Naive thymus-derived CD4-positive, alpha-beta T cell (primary cell): ENCODE measurements around the gene SFXN3. TPM values are rescaled to one million over a fixed set of nuclear protein-coding genes. Genes with fewer than 3 reads are reported as not detected.
A peak's percentile ranks its signal among the peaks of the same experiment; 100 is the strongest.

Experiments
- ATAC-seq: fragments of 150-1000 bp; cut with Tn5 transposase; 2 replicates; pipeline ENCODE4 v1.10.0; 2021; ENCODE audit warnings: mild to moderate bottlenecking, moderate library complexity
- CTCF ChIA-PET: fragments of 350-600 bp; sonication (Branson Sonifier 250); formaldehyde crosslinking; loops from one replicate; lab custom pipeline; 2021; ENCODE audit warnings: antibody characterized with exemption; lab: Charles Lee
- POLR2A ChIA-PET: fragments of 350-600 bp; sonication (Branson Sonifier 250); formaldehyde crosslinking; loops from one replicate; lab custom pipeline; 2021; ENCODE audit warnings: antibody characterized with exemption, inconsistent platforms; lab: Charles Lee
- DNase-seq, 9 donors: peaks; one replicate each; pipeline versions ENCODE4 v3.0.0 to v3.0.0-alpha.2; 2020 to 2022; ENCODE audit warnings: mixed read lengths in 1 of 9
- H3K27ac ChIP-seq: one replicate; pipeline ENCODE4 v1.7.0; 2013; ENCODE audit warnings: mild to moderate bottlenecking, low read depth, low read length, moderate library complexity
- H3K27me3 ChIP-seq, 2 donors: one replicate each; pipeline ENCODE4 v1.7.0; 2013; ENCODE audit warnings: low read length in 2 of 2, mild to moderate bottlenecking in 2 of 2, moderate library complexity in 2 of 2; ENCODE audit not compliant: control insufficient read depth in 2 of 2, insufficient read depth in 2 of 2
- H3K36me3 ChIP-seq, 3 experiments: 1 replicate in 2 of 3; 2 replicates in 1 of 3; pipeline ENCODE4 v1.7.0; 2013; ENCODE audit warnings: low read length in 3 of 3, mild to moderate bottlenecking in 3 of 3, moderate library complexity in 1 of 3; ENCODE audit not compliant: insufficient read depth in 3 of 3, control insufficient read depth in 2 of 3
- H3K4me1 ChIP-seq, 2 donors: one replicate each; pipeline ENCODE4 v1.7.0; 2013; ENCODE audit warnings: low read length in 2 of 2, mild to moderate bottlenecking in 2 of 2, moderate library complexity in 1 of 2; ENCODE audit not compliant: control insufficient read depth in 2 of 2, insufficient read depth in 2 of 2
- H3K4me3 ChIP-seq: 2 replicates; pipeline ENCODE4 v1.7.0; 2013; ENCODE audit warnings: mild to moderate bottlenecking, low read length
- H3K9me3 ChIP-seq, 3 experiments: 1 replicate in 2 of 3; 2 replicates in 1 of 3; pipeline ENCODE4 v1.7.0; 2013; ENCODE audit warnings: low read length in 3 of 3; ENCODE audit not compliant: control insufficient read depth in 2 of 3
- H3K27ac Mint-ChIP-seq, 9 donors: one replicate each; pipeline ENCODE4 v1.8.0; 2020 to 2022; ENCODE audit warnings: mixed read lengths in 9 of 9, mild to moderate bottlenecking in 8 of 9, moderate library complexity in 5 of 9, inconsistent platforms in 2 of 9
- H3K27me3 Mint-ChIP-seq, 5 donors: one replicate each; pipeline ENCODE4 v1.8.0; 2021 to 2022; ENCODE audit warnings: mixed read lengths in 5 of 5, mild to moderate bottlenecking in 1 of 5
- H3K36me3 Mint-ChIP-seq, 5 donors: one replicate each; pipeline ENCODE4 v1.8.0; 2020 to 2022; ENCODE audit warnings: mixed read lengths in 5 of 5, mild to moderate bottlenecking in 3 of 5, inconsistent platforms in 1 of 5
- H3K4me1 Mint-ChIP-seq, 7 donors: one replicate each; pipeline ENCODE4 v1.8.0; 2020 to 2022; ENCODE audit warnings: mixed read lengths in 7 of 7, mild to moderate bottlenecking in 3 of 7, inconsistent platforms in 1 of 7
- H3K4me3 Mint-ChIP-seq, 10 donors: one replicate each; pipeline ENCODE4 v1.8.0; 2020 to 2022; ENCODE audit warnings: mild to moderate bottlenecking in 10 of 10, mixed read lengths in 10 of 10, moderate library complexity in 6 of 10, inconsistent platforms in 2 of 10
- H3K9me3 Mint-ChIP-seq, 11 donors: one replicate each; pipeline ENCODE4 v1.8.0; 2020 to 2022; ENCODE audit warnings: mixed read lengths in 11 of 11, mild to moderate bottlenecking in 4 of 11, inconsistent platforms in 1 of 11, moderate library complexity in 1 of 11
- intact Hi-C, 2 donors: fragments of 100-400 bp; cut with micrococcal nuclease; formaldehyde crosslinking; loops; one replicate each; pipeline ENCODE4 v1.15.1; 2023
- polyA plus RNA-seq, 2 donors: library from polyadenylated mRNA; unstranded; fragments of 300-500 nt; fragmentation: Illumina TruSeq; gene quantifications; one replicate each; pipeline ENCODE4 v1.2.3, GENCODE V29; 2021
- total RNA-seq, 6 experiments: library from RNA in 5 of 6; stranded (reverse) in 5 of 6; gene quantifications; 1 replicate in 5 of 6; 2 replicates in 1 of 6; pipeline ENCODE4 v1.2.3 and lab custom pipeline; 2021 to 2026

The SFXN3 gene
- total and polyA plus RNA-seq, 7 experiments from 2014 or later, result 12.6 to 90.4 (median 38.2) TPM

DNA sequence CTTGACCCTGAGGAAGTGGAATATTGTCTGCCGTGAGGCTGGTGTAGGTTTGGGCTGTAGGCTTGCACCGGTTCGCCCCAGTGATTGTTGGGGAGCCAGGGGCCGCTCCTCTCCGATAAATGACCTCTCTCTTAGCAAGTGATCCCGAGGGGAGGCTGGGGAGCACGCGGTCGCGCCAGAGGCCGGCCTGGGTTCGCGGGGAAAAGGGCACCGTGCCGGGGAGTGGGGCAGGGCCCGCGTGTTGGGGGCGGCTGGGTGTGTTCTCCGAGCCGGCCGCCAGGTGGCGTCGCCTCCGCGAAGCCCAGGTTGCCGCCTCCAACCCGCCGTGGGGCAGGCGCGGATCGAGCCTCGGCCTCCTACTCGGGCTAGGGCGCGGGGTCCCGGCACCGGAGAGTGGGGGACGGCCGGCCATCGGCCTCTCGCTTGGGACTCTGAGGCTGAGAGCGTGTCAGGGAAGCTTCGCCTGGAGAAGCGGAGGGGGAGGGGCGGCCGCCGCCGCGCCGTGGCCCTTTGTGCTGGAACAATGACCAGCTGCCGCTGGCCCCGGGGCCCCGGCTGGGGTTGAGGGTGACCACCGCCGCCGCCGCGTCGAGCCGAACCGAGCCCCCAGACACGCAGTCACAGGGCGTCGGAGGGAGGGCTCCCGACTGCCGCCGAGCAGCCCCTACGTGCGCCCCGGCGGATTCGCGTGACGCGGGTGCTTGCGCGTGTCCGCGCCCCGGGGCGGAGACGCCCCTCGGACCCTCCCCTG is 31.9 kb upstream of the SFXN3 start:
- H3K27me3 ChIP-seq, result no peaks in the 10 kb centered on the region
- ATAC-seq, result peak; percentile 82
- no peaks in the 10 kb centered on the region for H3K9me3 Mint-ChIP-seq
- no peaks in the 10 kb centered on the region for H3K9me3 ChIP-seq
- H3K4me1 ChIP-seq, result peaks cover 20 to 22% of the 10 kb centered on the region in 2 donors
- CTCF ChIA-PET, result interaction anchor here (0.7 to 7.9 kb wide), 4 partner anchors 16 to 1921 kb away, joined by 3 to 56 read pairs (median 4); no protein-coding TSS in a partner anchor
- H3K27ac ChIP-seq, result peak overlapping the region; percentile 99
- H3K27ac Mint-ChIP-seq, result peak overlapping the region; percentile 88 to 99 (median 94)
- peaks cover 15 to 37% (median 23%) of the 10 kb centered on the region in 7 donors for H3K4me1 Mint-ChIP-seq
- peak; percentile 69 to 90 (median 82) for DNase-seq
- peak overlapping the region; percentile 87 to 98 (median 92) for H3K4me3 Mint-ChIP-seq
- POLR2A ChIA-PET, result interaction anchor here (0.7 to 4.8 kb wide), 8 partner anchors 9 to 86 kb away, joined by 3 to 65 read pairs (median 3); partner anchors contain the start of genes MRPL43, PDZD7, SEMA4G and SFXN3
- no peaks in the 10 kb centered on the region for H3K27me3 Mint-ChIP-seq
- H3K4me3 ChIP-seq, result peak overlapping the region; percentile 87
- intact Hi-C loops, result loop anchor here (1.0 to 5.0 kb wide), 8 partner anchors 15 to 464 kb away; partner anchors contain the start of genes SLF2 (in 2 of the 2), BTRC (in 1 of the 2), HIF1AN (in 1 of the 2) and KAZALD1 (in 1 of the 2)
- H3K36me3 Mint-ChIP-seq, result peaks cover 0 to 10% (median 0%) of the 10 kb centered on the region in 5 donors
- H3K36me3 ChIP-seq, result peaks cover 0 to 22% (median 0%) of the 10 kb centered on the region in 3 experiments

GRCh38 chr10:100999742-101000126 is 31.3 kb upstream of the SFXN3 start, which contains the start of gene LZTS2:
TSS of gene LZTS2 (plus strand) at chr10:100999808. CDS start at chr10:101002539, 2,731 bp downstream.
- intact Hi-C loops, result loop anchor here (1.0 to 5.0 kb wide), 7 partner anchors 15 to 464 kb away; partner anchors contain the start of genes SLF2 (in 2 of the 2), BTRC (in 1 of the 2), HIF1AN (in 1 of the 2) and KAZALD1 (in 1 of the 2)
- POLR2A ChIA-PET, result interaction anchor here (0.9 to 4.8 kb wide), 5 partner anchors 8 to 31 kb away, joined by 3 to 65 read pairs (median 3); partner anchors contain the start of genes MRPL43, PDZD7, SFXN3 and TWNK
- Histone ChIP-seq H3K27ac (peak within 1 kb of the TSS; percentile 99), H3K4me3 (peak within 1 kb of the TSS; percentile 87), H3K27me3 (no peaks in the 10 kb centered on the region), H3K9me3 (no peaks in the 10 kb centered on the region), H3K4me1 (peaks cover 20 to 22% of the 10 kb centered on the region in 2 donors), H3K36me3 (peaks cover 0 to 17% (median 0%) of the 10 kb centered on the region in 3 experiments)
- peaks cover 15 to 37% (median 23%) of the 10 kb centered on the region in 7 donors for H3K4me1 Mint-ChIP-seq
- peak within 1 kb of the TSS; percentile 87 to 98 (median 92) for H3K4me3 Mint-ChIP-seq
- H3K9me3 Mint-ChIP-seq, result no peaks in the 10 kb centered on the region
- H3K27me3 Mint-ChIP-seq, result no peaks in the 10 kb centered on the region
- H3K36me3 Mint-ChIP-seq, result peaks cover 0 to 6% (median 0%) of the 10 kb centered on the region in 5 donors
- CTCF ChIA-PET, result interaction anchor here (0.7 to 7.9 kb wide), 2 partner anchors 16 to 1921 kb away, joined by 3 to 56 read pairs; no protein-coding TSS in a partner anchor
- peak within 1 kb of the TSS; percentile 88 to 99 (median 94) for H3K27ac Mint-ChIP-seq
- DNase-seq (no peak), ATAC-seq (no peak)

DNA sequence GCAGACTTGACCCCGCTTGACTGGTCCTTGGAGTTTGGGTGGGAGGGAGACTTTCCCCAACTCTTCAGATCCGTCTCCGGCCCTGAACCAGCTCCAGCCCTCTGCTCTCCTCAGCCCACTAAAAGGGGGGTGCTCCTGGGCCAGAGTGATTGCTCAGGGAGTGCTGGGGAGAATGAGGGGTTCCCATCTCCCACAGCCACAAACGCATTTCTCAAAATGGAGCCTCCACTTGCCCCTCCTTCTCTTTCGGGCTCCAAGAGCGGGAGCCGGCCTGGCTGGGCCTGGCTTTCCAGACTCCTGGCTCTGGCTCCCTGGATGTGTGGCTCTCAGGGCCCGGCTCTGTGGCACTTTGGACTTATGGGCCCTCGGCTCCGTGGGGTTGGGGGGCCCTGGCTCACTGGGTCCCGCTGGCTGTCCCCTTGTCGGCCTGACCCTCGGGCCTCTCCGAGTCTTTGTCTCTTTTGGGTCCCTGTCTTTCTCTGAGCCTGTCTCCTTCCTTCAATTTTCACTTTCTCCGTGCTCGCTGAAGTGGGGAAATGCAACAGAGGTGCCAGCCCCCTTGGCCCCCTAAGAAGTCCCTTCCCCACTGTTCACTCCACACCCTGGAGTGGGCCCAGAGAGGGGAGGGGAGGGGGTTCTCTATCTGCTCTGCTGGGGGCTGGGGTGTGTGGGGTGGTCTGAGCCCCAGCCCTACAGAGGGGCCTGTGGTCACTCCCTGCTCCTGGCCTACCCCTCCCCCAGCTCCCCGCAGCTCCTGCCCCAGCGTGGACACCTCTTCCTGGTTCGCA is 30.7 kb upstream of the SFXN3 start:
- peaks cover 20 to 22% of the 10 kb centered on the region in 2 donors for H3K4me1 ChIP-seq
- peak overlapping the region; percentile 17 for H3K4me3 ChIP-seq
- peak overlapping the region; percentile 48 for H3K27ac ChIP-seq
- DNase-seq (no peak), ATAC-seq (no peak)
- Mint-ChIP-seq H3K27ac (peak overlapping the region; percentile 42 to 93 (median 70)), H3K27me3 (no peaks in the 10 kb centered on the region), H3K9me3 (no peaks in the 10 kb centered on the region), H3K36me3 (peaks cover 0 to 6% (median 0%) of the 10 kb centered on the region in 5 donors), H3K4me1 (peaks cover 15 to 37% (median 23%) of the 10 kb centered on the region in 7 donors), H3K4me3 (peak overlapping the region; percentile 58 to 98 (median 79))
- CTCF ChIA-PET, result interaction anchor here (7.9 kb wide), 1 partner anchor 15 kb away, joined by 56 read pairs; no protein-coding TSS in a partner anchor
- intact Hi-C loops, result no loop called here
- peaks cover 0 to 20% (median 0%) of the 10 kb centered on the region in 3 experiments for H3K36me3 ChIP-seq
- H3K27me3 ChIP-seq, result no peaks in the 10 kb centered on the region
- H3K9me3 ChIP-seq, result no peaks in the 10 kb centered on the region
- POLR2A ChIA-PET, result interaction anchor here (4.8 kb wide), 1 partner anchor 31 kb away, joined by 34 read pairs; the partner anchor contains the start of genes PDZD7 and SFXN3

GRCh38 chr10:101000915-101001658 is 29.9 kb upstream of the SFXN3 start:
- H3K27me3 ChIP-seq, result no peaks in the 10 kb centered on the region
- no peak overlapping the region for H3K27ac ChIP-seq
- Mint-ChIP-seq H3K36me3 (peaks cover 0 to 6% (median 0%) of the 10 kb centered on the region in 5 donors), H3K9me3 (no peaks in the 10 kb centered on the region), H3K27me3 (no peaks in the 10 kb centered on the region), H3K4me3 (peak overlapping the region; percentile 58 to 98 (median 76)), H3K4me1 (peaks cover 15 to 32% (median 22%) of the 10 kb centered on the region in 7 donors), H3K27ac (peak overlapping the region; percentile 44 to 78 (median 68))
- no peak for ATAC-seq
- intact Hi-C loops, result no loop called here
- peaks cover 0 to 27% (median 0%) of the 10 kb centered on the region in 3 experiments for H3K36me3 ChIP-seq
- DNase-seq, result no peak
- no peaks in the 10 kb centered on the region for H3K9me3 ChIP-seq
- peaks cover 20 to 22% of the 10 kb centered on the region in 2 donors for H3K4me1 ChIP-seq
- no peak overlapping the region for H3K4me3 ChIP-seq
- CTCF ChIA-PET, result interaction anchor here (7.9 kb wide), 1 partner anchor 14 kb away, joined by 56 read pairs; no protein-coding TSS in a partner anchor
- POLR2A ChIA-PET, result interaction anchor here (0.6 to 4.8 kb wide), 2 partner anchors 11 to 30 kb away, joined by 4 to 34 read pairs; partner anchors contain the start of genes PDZD7 and SFXN3

- Histone ChIP-seq H3K27ac (no peak overlapping the region), H3K4me1 (peaks cover 14 to 16% of the 10 kb centered on the region in 2 donors), H3K36me3 (peaks cover 0 to 33% (median 0%) of the 10 kb centered on the region in 3 experiments), H3K9me3 (no peaks in the 10 kb centered on the region), H3K4me3 (no peak overlapping the region), H3K27me3 (no peaks in the 10 kb centered on the region)
- peaks cover 12 to 26% (median 17%) of the 10 kb centered on the region in 7 donors for H3K4me1 Mint-ChIP-seq
- DNase-seq (no peak), ATAC-seq (no peak)
- no peak overlapping the region for H3K27ac Mint-ChIP-seq
- no peaks in the 10 kb centered on the region for H3K9me3 Mint-ChIP-seq
- H3K27me3 Mint-ChIP-seq, result no peaks in the 10 kb centered on the region
- peak overlapping the region in 1 of 10 donors; percentile 81 for H3K4me3 Mint-ChIP-seq
- H3K36me3 Mint-ChIP-seq, result peaks cover 0 to 6% (median 0%) of the 10 kb centered on the region in 5 donors
- POLR2A ChIA-PET, result interaction anchor here (0.6 kb wide), 1 partner anchor 12 kb away, joined by 4 read pairs; no protein-coding TSS in a partner anchor
- CTCF ChIA-PET, result interaction anchor here (7.9 kb wide), 1 partner anchor 14 kb away, joined by 56 read pairs; no protein-coding TSS in a partner anchor
- intact Hi-C loops, result no loop called here
These were observed 29.4 kb upstream of the SFXN3 start for GRCh38 chr10:101001659-101002035.
